Astrocyte (in vitro differentiated cells and primary cell): Measurements from ENCODE around the gene LRRC18.

ENCODE experiments used
- CTCF ChIP-seq: IDR thresholded peaks from 2 replicates; pipeline ENCODE4 v1.5.1; 2011; ENCODE audit warnings: low read depth, mild to moderate bottlenecking, inconsistent platforms, low read length, moderate library complexity; ENCODE audit not compliant: insufficient read depth
- EZH2 ChIP-seq: IDR thresholded peaks from 2 replicates; pipeline ENCODE4 v1.6.1; 2012; ENCODE audit warnings: mild to moderate bottlenecking, low read length, inconsistent platforms; ENCODE audit not compliant: insufficient read depth

DNA sequence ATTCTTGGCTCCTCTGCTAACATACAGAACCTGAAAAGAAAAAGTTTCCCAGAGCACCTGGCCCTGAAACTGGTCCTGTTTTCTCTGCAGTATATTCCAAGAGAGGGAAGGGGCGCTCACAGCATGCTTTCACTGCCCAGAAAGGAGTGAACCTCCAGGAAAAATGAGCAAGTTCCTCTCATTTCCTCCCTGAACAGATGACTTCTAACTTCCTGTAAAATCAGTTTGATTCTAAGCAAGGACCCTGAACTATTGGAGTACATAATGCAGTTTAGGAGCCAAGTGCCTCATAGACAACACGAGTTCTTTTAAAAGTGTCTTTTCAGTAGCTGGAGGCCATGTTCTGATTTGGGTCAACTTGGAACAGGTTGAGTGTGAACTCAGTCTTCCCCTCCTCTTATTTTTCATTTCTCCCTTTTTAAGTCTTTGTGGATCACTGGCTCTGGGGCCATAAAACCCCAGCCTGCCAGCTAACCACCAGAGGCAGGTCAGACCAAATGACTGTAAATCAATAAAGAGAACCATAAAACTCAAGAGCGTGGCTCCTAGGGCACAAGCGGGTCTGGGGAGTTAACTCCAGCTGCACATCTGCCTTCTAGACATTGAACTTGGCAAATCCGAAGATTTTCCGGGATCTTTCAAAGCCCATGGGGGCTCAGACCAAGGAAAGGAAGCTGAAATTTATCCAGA lies 5.9 kb upstream of the LRRC18 start:
- TF ChIP-seq CTCF (no peak), EZH2 (no peak)
